HG03378 (cell line): ENCODE results near the gene LMF1.
"Not testable (repeated sequence)": the region's sequence is repeated elsewhere in the genome, so short reads cannot be mapped to it uniquely, and the experiment has no call there.

Source experiments
- ATAC-seq: cut with Tn5 transposase; IDR thresholded peaks from one replicate; pipeline ENCODE4 v1.9.1; 2021; ENCODE audit warnings: mild to moderate bottlenecking, moderate library complexity; ENCODE audit not compliant: unreplicated experiment

The LMF1 gene

GRCh38 chr16:886084-886543, 84.7 kb downstream of the LMF1 start:
- ATAC-seq: no peak

- no peak for ATAC-seq
Measured at GRCh38 chr16:885391-885790, 85.4 kb downstream of the LMF1 start.

GRCh38 chr16:884232-884631, 86.6 kb downstream of the LMF1 start:
- no peak for ATAC-seq

- no peak for ATAC-seq
Measured at GRCh38 chr16:883781-884180, 87.0 kb downstream of the LMF1 start.

GRCh38 chr16:883340-883739, 87.4 kb downstream of the LMF1 start:
- ATAC-seq: no peak

- ATAC-seq: not testable (repeated sequence)
Measured at GRCh38 chr16:882671-883070, 88.1 kb downstream of the LMF1 start.

- ATAC-seq: no peak
Measured at GRCh38 chr16:882256-882655, 88.5 kb downstream of the LMF1 start.

GRCh38 chr16:881219-882097, 89.3 kb downstream of the LMF1 start:
- ATAC-seq: no peak

- ATAC-seq: no peak
Measured at GRCh38 chr16:880471-881171, 90.2 kb downstream of the LMF1 start.

- ATAC-seq: no peak
Measured at GRCh38 chr16:879986-880385, 90.8 kb downstream of the LMF1 start.

- no peak for ATAC-seq
Measured at GRCh38 chr16:879461-879861, 91.3 kb downstream of the LMF1 start.

- ATAC-seq: no peak
Measured at GRCh38 chr16:878886-879285, 91.9 kb downstream of the LMF1 start.

- ATAC-seq: no peak
Measured at GRCh38 chr16:878072-878784, 92.6 kb downstream of the LMF1 start.

- ATAC-seq: no peak
Measured at GRCh38 chr16:877242-878071, 93.3 kb downstream of the LMF1 start.

GRCh38 chr16:876523-877241, 94.1 kb downstream of the LMF1 start:
- ATAC-seq: no peak

- no peak for ATAC-seq
Measured at GRCh38 chr16:876041-876335, 94.8 kb downstream of the LMF1 start.

GRCh38 chr16:875182-876040, 95.4 kb downstream of the LMF1 start:
- no peak for ATAC-seq

- no peak for ATAC-seq
Measured at GRCh38 chr16:874366-875181, 96.2 kb downstream of the LMF1 start.
